GM18870 (cell line): ENCODE measurements around the gene C17orf114.

Source experiments
- ATAC-seq: cut with Tn5 transposase; IDR thresholded peaks from one replicate; pipeline ENCODE4 v1.9.1; 2021; ENCODE audit warnings: moderate library complexity; ENCODE audit not compliant: unreplicated experiment

C17orf114 gene

DNA sequence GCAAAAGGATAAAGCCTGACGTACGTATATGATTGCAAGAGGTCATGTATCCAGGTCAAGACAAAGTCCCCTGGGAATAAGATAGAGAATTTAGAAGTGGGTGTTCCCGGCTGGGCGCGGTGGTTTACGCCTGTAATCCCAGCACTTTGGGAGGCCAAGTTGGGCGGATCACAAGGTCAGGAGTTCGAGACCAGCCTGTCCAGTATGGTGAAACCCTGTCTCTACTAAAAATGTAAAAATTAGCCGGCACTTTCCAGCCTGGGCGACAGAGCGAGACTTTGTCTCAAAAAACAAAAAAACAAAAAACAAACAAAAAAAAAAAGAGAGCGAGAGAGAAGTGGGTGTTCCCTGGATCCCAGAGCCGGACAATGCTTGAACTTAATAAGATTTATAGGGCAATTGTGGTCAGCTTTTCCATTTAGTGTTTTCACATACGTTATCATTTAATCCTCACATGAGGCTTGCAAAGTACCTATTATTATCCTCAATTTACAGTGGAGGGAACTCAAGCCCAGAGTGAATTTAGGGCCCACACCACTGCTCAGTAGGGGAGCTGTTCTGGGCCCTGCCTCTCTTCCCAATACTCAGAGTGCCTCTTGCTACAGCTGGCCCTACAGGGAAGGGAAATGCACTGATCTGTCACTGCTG lies 13.8 kb downstream of the C17orf114 start:
- no peak for ATAC-seq

DNA sequence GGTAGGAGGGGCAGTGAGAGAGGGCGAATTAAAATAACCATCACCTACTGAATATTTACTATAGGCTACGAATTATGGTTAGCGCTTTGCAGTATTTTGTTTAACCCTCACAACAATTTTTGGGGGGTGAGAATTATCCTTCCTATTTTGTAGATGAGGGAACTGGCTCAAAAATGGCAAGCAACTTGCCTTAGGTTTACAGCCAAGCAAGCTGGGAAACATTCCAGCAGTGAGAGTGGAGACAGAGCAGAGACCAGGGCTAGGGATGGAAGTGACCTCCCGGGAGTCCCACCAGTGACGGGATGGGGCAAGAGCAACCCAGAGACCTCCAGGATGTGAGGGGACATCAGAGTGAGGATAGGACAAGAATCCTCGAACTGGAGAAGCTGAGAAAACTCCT lies 15.6 kb downstream of the C17orf114 start:
- ATAC-seq, result no peak

DNA sequence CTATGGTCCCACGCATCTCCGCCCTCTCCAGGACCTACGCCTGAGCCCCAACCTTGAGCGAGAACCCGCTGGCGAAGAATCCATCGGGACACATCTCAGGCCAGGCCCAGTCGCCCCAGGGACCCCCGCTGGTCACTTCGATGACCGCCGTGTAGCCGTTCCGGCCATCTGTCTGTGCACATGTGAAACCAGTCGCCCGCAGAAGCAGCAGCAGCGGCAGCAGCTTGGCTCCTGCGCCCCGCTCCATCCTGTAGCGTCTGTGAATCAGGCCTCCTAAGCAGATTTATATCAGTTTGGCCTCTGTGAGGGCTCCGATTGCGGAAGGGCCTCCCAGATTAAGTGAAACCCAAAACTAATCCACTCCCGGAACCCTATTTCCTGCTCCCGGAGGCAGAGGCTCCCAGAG lies 16.0 kb downstream of the C17orf114 start, which contains the start of gene VMO1:
Gene VMO1, minus strand, starts transcription at position 259 of the 406 bp plus-strand sequence. Its CDS starts 12 bp downstream, at position 247.
- no peak for ATAC-seq

DNA sequence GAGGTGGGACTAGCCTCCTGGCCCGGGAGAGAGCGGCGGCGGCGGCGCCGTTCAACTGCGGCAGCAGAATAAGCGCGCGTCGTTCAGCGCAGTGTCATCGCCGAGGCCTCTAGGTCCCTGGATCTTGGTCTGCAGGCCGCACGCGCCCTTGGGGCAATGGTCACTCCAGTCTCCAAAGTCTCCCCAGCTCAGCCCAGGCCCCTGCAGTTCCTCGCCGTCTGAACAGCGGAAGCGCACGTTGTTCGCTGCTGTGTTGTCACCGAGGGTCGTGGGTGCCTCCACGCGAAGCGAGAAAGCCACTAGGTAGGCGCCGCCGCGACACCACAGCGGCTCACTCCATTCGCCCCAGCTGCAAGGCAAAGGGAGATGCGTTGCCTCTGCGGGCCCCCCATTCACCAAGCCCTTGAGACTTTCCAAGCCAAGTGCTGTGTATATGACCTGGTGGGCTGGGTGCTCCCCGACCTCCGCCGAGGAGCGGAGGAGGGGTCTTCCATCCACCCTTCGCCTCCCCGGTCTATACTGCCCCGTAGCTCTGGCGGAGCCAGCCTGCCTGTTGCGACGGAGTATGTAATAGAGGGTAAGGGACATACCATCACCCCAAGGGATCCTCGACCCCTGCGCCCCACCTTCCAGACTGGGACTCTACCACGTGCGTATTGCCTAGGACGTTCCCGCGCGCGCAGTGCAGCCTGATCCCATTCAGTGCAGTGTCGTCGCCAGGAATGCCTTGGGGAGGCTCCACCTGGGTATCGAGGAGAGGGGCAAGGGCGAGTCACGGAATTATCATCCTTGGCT lies 16.6 kb downstream of the C17orf114 start:
- no peak for ATAC-seq

DNA sequence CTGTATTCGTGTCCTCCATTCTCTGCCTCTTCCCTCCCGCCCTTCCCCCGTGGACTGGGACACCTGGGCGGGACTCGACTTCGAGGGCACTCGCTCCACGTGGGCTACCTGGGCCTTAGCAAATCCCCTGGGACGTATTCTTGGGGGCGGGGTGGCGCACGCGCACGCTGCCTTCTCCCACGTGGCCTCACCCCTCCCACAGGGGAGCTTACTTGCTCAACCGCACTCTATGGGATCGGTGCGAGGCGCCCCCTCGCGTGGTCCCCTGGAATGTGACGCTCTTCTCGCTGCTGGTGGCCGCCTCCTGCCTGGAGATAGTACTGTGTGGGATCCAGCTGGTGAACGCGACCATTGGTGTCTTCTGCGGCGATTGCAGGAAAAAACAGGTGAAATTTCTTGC lies 19.5 kb downstream of the C17orf114 start:
- ATAC-seq, result no peak

DNA sequence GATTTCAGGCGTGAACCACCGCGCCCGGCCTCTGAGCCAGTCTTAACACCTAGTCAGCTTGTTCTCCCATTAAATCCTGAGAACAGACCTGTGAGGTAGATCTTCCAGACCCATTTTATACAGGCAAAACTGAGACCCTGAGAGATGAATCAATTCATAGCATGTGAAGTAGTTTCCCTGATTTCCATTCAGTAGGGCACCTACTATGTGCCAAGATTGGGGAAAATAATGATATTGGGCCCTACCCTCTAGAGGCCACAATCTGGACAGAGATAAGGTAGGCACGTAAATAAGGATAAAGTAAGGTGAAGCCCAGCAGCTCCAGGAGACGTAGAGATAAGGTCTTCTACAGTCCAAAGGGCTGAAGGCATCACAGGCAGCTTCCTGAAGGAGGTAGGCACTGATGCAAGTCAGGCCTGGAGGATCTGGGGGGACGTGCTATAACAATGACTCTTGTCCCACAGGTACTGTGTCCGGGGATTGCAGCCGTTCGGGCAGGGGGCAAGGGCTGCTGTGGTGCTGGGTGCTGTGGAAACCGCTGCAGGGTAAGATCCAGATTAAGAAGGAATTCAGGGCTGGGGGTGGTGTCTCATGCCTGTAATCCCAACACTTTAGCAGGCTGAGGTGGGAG lies 21.7 kb downstream of the C17orf114 start:
- no peak for ATAC-seq

DNA sequence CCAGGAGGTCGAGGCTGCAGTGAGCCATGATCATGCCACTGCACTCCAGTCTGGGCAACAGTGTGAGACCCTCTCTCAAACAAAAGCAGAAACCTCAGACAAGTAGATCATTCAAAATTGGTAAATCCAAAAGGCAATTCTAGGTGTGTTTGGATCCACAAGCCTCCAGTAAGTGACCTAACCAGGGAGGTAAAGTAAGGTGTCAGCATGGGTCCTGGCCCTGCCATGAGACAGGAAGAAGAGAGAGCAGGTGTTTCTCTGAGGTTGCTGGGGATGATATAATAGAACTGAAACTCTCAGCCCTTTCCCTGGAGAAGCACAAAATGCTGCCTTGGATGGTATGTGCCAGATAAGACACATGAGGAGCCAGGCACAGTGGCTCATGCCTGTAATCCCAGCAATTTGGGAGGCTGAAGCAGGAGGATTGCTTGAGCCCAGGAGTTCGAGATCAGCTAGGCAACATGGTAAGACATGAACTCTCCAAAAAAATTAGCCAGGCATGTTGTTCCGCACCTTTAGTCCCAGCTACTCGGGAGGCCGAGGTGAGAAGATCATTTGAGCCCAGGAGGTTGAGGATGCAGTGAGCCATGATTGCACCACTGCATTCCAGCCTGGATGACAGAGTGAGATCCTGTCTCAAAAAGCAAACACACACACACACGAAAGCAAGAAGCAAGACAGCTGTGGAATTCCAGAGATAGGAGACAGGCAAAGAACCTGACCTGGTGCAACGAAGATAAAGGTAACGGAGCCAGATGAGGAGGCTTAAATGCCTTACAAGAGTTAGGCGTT lies 24.0 kb downstream of the C17orf114 start:
- ATAC-seq, result no peak

DNA sequence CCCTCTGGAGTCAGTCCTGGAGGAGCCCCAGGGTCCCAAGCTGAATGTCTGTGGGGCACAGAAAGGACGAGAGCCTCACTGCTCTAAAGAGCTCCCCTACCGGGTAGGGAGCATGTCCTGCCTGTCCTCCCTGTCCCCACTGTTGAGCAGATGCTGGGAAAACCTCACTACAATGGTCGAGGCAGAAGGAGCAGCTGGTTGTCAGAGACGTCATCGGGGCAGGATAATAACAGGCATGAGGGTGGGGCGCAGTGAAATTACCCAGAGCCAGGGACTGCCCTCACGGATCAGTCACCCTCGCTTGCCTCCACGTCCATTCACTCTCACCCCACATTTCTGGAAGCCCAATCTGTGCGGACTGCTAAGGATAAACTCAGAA lies 29.9 kb downstream of the C17orf114 start:
- no peak for ATAC-seq

DNA sequence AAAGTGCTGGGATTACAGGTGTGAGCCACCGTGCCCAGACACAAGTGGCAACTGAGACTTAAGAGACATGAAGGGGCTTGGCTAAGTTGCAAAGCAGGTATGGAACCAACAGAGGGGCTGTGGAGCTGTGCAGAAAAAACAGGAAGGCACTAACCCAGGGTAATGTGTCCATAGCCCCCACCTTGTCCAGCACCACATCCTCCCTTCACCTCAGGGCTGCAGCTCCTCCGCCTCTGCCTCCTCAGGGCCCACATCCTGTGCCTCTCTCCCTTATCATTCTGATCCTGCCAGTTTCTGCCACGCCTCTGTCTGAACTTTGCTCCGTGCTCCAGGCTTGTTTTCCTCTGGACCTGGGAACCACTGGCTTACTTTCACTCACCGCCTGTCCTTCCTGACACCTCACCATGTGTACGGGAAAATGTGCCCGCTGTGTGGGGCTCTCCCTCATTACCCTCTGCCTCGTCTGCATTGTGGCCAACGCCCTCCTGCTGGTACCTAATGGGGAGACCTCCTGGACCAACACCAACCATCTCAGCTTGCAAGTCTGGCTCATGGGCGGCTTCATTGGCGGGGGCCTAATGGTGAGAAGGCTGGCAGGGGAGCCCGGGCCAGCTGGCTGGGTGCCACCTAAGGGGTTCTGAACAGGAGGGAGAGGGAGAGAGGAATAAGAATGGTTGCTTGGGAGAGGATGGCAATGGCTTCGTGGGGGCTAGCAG lies 30.5 kb downstream of the C17orf114 start, which contains the start of gene TM4SF5:
Gene TM4SF5, plus strand, starts transcription at position 368 of the 716 bp plus-strand sequence. Its CDS starts 37 bp downstream, at position 405.
- no peak for ATAC-seq

DNA sequence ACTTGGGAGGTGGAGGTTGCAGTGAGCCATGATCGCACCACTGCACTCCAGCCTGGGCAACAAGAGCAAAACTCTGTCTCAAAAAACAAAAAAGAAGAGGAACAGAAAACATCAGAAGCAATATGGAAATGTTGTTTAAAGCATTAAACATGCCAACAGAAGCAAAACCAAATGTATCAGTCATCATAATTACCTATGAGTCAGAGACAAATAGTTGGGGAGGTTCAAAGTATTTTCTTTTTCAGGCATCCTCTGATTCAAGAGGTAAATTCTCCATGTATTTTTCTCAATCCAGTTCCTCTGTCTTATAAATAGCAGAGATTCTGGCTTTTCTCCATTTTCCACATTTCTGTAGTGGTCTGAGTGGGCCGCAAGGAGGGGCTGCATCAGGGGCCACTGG lies 32.5 kb downstream of the C17orf114 start:
- ATAC-seq, result no peak

DNA sequence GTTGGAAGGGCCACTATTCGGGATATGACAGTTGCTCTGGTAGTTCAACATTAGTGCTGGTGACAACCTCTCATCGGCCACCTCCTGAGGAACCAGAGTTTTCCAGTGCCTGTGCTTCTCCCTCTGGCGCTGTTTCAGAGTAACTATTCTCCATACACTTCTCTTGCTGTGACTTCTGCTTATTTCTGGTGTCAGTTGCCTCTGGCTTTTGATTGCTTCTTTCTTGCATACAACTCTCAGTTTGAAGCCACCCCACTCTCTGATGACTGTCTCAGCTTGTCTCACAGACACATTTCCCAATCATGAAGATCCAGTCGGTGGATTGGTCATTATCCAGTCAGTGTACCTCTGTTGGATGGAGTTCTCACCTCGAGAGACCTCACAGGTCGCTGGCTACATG lies 33.8 kb downstream of the C17orf114 start:
- no peak for ATAC-seq

DNA sequence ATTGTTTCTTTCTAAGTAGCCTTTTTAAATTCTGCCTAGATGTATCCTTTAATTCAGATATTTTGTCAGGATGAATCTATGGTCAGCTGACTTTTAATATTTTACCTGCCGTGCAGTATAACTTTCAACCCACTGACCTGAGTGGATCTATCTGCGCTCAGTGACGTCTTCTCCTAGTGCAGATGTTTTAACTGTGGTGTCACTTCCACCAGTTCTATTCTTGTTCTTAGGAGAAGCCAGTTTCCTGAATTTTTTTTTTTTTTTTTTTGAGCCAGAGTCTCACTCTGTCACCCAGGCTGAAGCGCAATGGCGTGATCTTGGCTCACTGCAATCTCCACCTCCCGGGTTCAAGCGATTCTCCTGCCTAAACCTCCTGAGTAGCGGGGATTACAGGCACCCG lies 35.4 kb downstream of the C17orf114 start:
- no peak for ATAC-seq

DNA sequence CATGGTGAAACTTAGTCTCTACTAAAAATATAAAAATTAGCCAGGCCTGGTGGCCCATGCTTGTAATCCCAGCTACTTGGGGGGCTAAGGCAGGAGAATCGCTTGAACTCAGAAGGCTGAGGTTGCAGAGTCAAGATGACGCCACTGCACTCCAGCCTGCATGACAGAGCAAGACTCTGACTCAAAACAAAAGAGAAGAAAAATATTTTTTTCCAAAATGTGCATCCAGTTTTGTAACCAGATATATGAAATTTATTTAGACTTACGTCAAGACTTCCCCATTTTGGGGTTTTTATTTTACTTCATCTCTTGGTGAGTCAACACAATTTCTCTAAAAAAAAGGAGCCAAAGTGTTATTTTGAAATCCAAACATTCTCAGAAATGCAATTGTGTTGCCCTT lies 35.9 kb downstream of the C17orf114 start:
- ATAC-seq, result no peak

DNA sequence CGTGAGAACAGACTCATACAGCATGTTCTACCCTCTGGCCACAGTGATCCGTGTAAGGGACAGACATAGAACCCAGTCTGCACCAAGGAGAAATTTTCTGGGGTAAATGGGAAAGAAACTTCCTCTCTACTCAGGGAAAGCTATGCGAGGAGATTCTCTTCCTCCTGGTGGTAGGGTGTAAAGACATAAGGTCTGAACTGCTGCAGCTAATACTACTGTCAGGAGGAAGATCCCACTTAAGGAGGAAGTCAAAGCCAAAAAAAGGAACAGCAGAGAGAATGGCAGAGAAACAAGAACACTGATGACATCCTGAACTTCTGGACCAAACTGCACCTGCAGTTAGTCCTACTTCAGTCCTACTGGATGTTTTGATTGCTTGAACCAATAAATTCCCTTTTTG lies 37.5 kb downstream of the C17orf114 start:
- ATAC-seq, result no peak

DNA sequence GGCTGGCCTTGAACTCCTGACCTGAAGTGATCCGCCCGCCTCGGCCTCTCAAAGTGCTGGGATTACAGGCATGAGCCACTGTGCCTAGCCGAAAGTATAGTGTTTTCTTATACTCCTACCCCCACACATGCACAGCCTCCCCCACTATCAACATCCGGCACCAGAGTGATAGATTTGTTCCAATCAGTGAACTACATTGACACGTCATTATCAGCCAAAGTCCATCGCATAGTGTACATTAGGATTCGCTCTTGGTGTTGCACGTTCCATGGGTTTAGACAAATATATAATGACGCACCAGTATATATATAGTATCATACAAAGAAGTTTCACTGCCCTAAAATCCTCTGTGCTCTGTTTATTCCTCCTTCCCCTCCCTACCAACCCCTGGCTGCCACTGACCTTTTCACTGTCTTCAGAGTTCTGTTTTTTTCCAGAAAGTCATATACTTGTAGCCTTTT lies 42.3 kb downstream of the C17orf114 start:
- no peak for ATAC-seq

DNA sequence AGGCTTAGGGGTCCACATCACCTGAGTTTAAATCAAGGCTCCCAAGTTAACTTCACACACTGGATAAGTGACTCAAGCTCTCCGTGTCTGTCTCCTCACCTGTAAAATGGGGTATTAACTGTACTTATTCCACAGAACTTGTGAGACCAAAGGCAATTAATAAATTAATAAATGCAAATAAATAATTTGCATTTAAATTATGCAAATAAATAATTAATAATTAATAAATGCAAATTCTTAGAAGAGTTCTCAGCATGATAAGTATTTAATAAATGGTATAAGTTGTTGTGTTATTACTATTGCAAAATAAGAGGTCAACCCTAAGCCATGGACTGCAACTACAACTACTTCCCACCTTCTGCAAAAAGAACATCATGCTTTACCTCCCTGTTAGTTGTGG lies 48.7 kb downstream of the C17orf114 start:
- ATAC-seq, result no peak

DNA sequence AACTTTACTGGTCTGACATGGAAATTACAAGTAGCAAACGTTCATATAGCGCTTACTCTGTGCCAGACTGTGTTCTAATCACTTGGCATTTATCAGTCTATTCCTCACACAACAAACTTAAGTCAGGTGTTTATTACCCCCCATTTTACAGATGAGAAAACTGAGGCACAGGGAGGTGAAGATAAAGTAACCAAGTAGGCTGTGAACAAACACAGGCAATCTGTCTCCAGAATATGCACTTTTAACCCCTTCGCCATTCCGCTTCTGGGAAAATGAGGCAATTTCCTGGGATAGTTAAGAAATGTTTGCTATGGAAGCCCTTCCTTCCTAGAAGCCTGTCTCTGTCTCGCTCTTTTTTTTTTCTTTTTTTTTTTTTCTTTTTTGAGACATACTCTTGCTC lies 50.2 kb downstream of the C17orf114 start:
- no peak for ATAC-seq
